Glutamatergic neuron (in vitro differentiated cells): ENCODE measurements around the gene CCDC117. TPM values are rescaled to one million over a fixed set of nuclear protein-coding genes. Genes with fewer than 3 reads are reported as not detected.

Experiments
- DNase-seq: peaks from one replicate; pipeline ENCODE4 v3.0.0; 2022
- H3K27ac Mint-ChIP-seq: one replicate; pipeline ENCODE4 v1.8.0; 2020; ENCODE audit warnings: mild to moderate bottlenecking, mixed read lengths, inconsistent platforms; ENCODE audit not compliant: unreplicated experiment
- H3K27me3 Mint-ChIP-seq: one replicate; pipeline ENCODE4 v1.8.0; 2020; ENCODE audit warnings: mild to moderate bottlenecking, moderate library complexity, mixed read lengths, inconsistent platforms; ENCODE audit not compliant: unreplicated experiment
- H3K36me3 Mint-ChIP-seq: one replicate; pipeline ENCODE4 v1.8.0; 2020; ENCODE audit warnings: mild to moderate bottlenecking, mixed read lengths, inconsistent platforms; ENCODE audit not compliant: unreplicated experiment
- H3K4me1 Mint-ChIP-seq: one replicate; pipeline ENCODE4 v1.8.0; 2020; ENCODE audit warnings: mild to moderate bottlenecking, low read depth, mixed read lengths, inconsistent platforms; ENCODE audit not compliant: unreplicated experiment
- H3K4me3 Mint-ChIP-seq: one replicate; pipeline ENCODE4 v1.8.0; 2020; ENCODE audit warnings: mild to moderate bottlenecking, mixed read lengths, inconsistent platforms; ENCODE audit not compliant: unreplicated experiment
- H3K9me3 Mint-ChIP-seq: one replicate; pipeline ENCODE4 v1.8.0; 2020; ENCODE audit warnings: mild to moderate bottlenecking, moderate library complexity, mixed read lengths, inconsistent platforms; ENCODE audit not compliant: unreplicated experiment
- total RNA-seq: library from RNA; stranded (reverse); fragmentation: NEBNext Ultra II Directional; extraction: Animal tissue kit (Norgen Biotek cat#: 25700); gene quantifications from one replicate; pipeline ENCODE4 v1.2.1, GENCODE V29; 2021; ENCODE audit not compliant: unreplicated experiment
- TF ChIP-seq, protein P1 (sequence below): fragments of 200-600 bp; sonication (generic); IDR thresholded peaks from one replicate; pipeline ENCODE4 v1.5.0; 2021; ENCODE audit not compliant: partially characterized antibody, unreplicated experiment

The CCDC117 gene
- total RNA-seq, 1 donor from 2014 or later = 11.7 TPM

DNA sequence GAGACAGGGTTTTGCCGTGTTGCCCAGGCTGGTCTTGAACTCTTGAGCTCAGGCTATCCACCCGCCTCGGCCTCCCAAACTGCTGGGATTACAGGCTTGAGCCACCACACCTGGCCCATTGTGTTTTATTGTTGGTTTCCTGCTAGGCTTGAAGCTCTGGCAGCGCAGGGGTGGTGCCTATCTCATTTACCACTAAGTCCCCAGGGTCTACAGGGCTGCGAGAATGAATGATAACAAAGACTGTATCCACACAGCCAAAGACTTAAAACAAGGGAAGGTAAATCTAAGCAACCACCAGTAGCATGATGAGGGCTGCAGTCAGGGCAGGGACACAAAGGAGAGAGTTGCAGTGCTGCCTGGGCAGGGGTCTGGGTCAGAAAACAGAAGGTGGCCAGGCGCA is 65.1 kb downstream of the CCDC117 start:
- Mint-ChIP-seq H3K27me3 (peaks cover 2% of the 10 kb centered on the region), H3K4me1 (no peaks in the 10 kb centered on the region), H3K36me3 (no peaks in the 10 kb centered on the region), H3K4me3 (no peak overlapping the region), H3K27ac (no peak overlapping the region), H3K9me3 (peaks cover 1% of the 10 kb centered on the region)
- DNase-seq = no peak
- TF ChIP-seq, protein P1, sequence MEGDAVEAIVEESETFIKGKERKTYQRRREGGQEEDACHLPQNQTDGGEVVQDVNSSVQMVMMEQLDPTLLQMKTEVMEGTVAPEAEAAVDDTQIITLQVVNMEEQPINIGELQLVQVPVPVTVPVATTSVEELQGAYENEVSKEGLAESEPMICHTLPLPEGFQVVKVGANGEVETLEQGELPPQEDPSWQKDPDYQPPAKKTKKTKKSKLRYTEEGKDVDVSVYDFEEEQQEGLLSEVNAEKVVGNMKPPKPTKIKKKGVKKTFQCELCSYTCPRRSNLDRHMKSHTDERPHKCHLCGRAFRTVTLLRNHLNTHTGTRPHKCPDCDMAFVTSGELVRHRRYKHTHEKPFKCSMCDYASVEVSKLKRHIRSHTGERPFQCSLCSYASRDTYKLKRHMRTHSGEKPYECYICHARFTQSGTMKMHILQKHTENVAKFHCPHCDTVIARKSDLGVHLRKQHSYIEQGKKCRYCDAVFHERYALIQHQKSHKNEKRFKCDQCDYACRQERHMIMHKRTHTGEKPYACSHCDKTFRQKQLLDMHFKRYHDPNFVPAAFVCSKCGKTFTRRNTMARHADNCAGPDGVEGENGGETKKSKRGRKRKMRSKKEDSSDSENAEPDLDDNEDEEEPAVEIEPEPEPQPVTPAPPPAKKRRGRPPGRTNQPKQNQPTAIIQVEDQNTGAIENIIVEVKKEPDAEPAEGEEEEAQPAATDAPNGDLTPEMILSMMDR = no peak

Other genes starting within 250 kb of the CCDC117 start
- gene TTC28, start 92.9 kb upstream of the CCDC117 start, total RNA-seq = 55.6 TPM
- 7.4 TPM for gene CHEK2, start 30.9 kb upstream of the CCDC117 start, total RNA-seq
- gene HSCB, start 30.7 kb upstream of the CCDC117 start, total RNA-seq = 5.4 TPM
- gene XBP1, start 27.9 kb downstream of the CCDC117 start, total RNA-seq = 77.4 TPM
- gene ZNRF3, start 110.9 kb downstream of the CCDC117 start, total RNA-seq = 8.3 TPM